NOMO-1 treated with DMSO at 0.1 percent for 48 hours (cell line): ENCODE data around the gene NHS.

Experiments used
- DNase-seq: peaks from one replicate; lab custom pipeline; 2025; ENCODE audit not compliant: unreplicated experiment; lab: John Stamatoyannopoulos, UW

NHS gene

GRCh38 chrX:17580539-17581152, 205.6 kb downstream of the NHS start:
- no peak for DNase-seq

- DNase-seq = no peak
Measured at GRCh38 chrX:17581641-17582040, 206.6 kb downstream of the NHS start.

- no peak for DNase-seq
Measured at GRCh38 chrX:17584248-17584681, 209.3 kb downstream of the NHS start.

- no peak for DNase-seq
Measured at GRCh38 chrX:17585006-17585405, 210.0 kb downstream of the NHS start.

GRCh38 chrX:17587366-17587765, 212.4 kb downstream of the NHS start:
- no peak for DNase-seq

GRCh38 chrX:17588303-17588702, 213.3 kb downstream of the NHS start:
- no peak for DNase-seq

GRCh38 chrX:17590892-17591740, 216.1 kb downstream of the NHS start:
- peak; percentile 71 for DNase-seq

- no peak for DNase-seq
Measured at GRCh38 chrX:17591741-17592110, 216.7 kb downstream of the NHS start.

- DNase-seq = no peak
Measured at GRCh38 chrX:17592117-17592516, 217.1 kb downstream of the NHS start.

- no peak for DNase-seq
Measured at GRCh38 chrX:17594693-17595092, 219.7 kb downstream of the NHS start.

GRCh38 chrX:17595456-17596035, 220.5 kb downstream of the NHS start:
- DNase-seq = no peak

- DNase-seq = no peak
Measured at GRCh38 chrX:17596061-17596460, 221.1 kb downstream of the NHS start.

GRCh38 chrX:17596546-17597205, 221.7 kb downstream of the NHS start:
- no peak for DNase-seq

GRCh38 chrX:17597327-17597726, 222.3 kb downstream of the NHS start:
- no peak for DNase-seq

- no peak for DNase-seq
Measured at GRCh38 chrX:17597836-17598439, 222.9 kb downstream of the NHS start.

- no peak for DNase-seq
Measured at GRCh38 chrX:17601441-17602200, 226.6 kb downstream of the NHS start.

- DNase-seq = peak; percentile 35
Measured at GRCh38 chrX:17602245-17602644, 227.2 kb downstream of the NHS start.

GRCh38 chrX:17603196-17603595, 228.2 kb downstream of the NHS start:
- no peak for DNase-seq

- DNase-seq = no peak
Measured at GRCh38 chrX:17605676-17606075, 230.7 kb downstream of the NHS start.

GRCh38 chrX:17606231-17606630, 231.2 kb downstream of the NHS start:
- DNase-seq = no peak

GRCh38 chrX:17608888-17609287, 233.9 kb downstream of the NHS start:
- no peak for DNase-seq
